Measurements from ENCODE around the gene TRAF6.
"Not testable (repeated sequence)": the region's sequence is repeated elsewhere in the genome, so short reads cannot be mapped to it uniquely, and the experiment has no call there.

Gene TRAF6

GRCh38 chr11:36534276-36534840, 24.3 kb upstream of the TRAF6 start:
- no peak for DNase-seq (ENCODE audit: low read depth)
- TF ChIP-seq CTCF (IDR thresholded peaks at IDR 0.05; ENCODE audit: low read depth, low read length, missing control alignments), result no peak
- H3K4me3 ChIP-seq (ENCODE audit: low read depth, low read length), result no peak overlapping the region

GRCh38 chr11:36532941-36533601, 23.0 kb upstream of the TRAF6 start:
- DNase-seq (ENCODE audit: low read depth), result no peak
- TF ChIP-seq CTCF (IDR thresholded peaks at IDR 0.05; ENCODE audit: low read depth, low read length, missing control alignments), result no peak
- H3K4me3 ChIP-seq (ENCODE audit: low read depth, low read length), result no peak overlapping the region

GRCh38 chr11:36530840-36531239, 20.8 kb upstream of the TRAF6 start:
- H3K4me3 ChIP-seq (ENCODE audit: low read depth, low read length), result no peak overlapping the region
- no peak for TF ChIP-seq CTCF (IDR thresholded peaks at IDR 0.05; ENCODE audit: low read depth, low read length, missing control alignments)
- no peak for DNase-seq (ENCODE audit: low read depth)

- no peak overlapping the region for H3K4me3 ChIP-seq (ENCODE audit: low read depth, low read length)
- no peak for TF ChIP-seq CTCF (IDR thresholded peaks at IDR 0.05; ENCODE audit: low read depth, low read length, missing control alignments)
- DNase-seq (ENCODE audit: low read depth), result no peak
These were observed 3.9 kb upstream of the TRAF6 start for GRCh38 chr11:36513965-36514364.

- H3K4me3 ChIP-seq (ENCODE audit: low read depth, low read length), result no peak overlapping the region
- no peak for TF ChIP-seq CTCF (IDR thresholded peaks at IDR 0.05; ENCODE audit: low read depth, low read length, missing control alignments)
- DNase-seq (ENCODE audit: low read depth), result no peak
These were observed 1.9 kb upstream of the TRAF6 start for GRCh38 chr11:36512016-36512415.

GRCh38 chr11:36511062-36511461, 990 bp upstream of the TRAF6 start:
- not testable (repeated sequence) for H3K4me3 ChIP-seq (ENCODE audit: low read depth, low read length)

GRCh38 chr11:36510594-36510942, 496 bp upstream of the TRAF6 start:
- H3K4me3 ChIP-seq (ENCODE audit: low read depth, low read length), result peak overlapping the region; percentile 94
- no peak for TF ChIP-seq CTCF (IDR thresholded peaks at IDR 0.05; ENCODE audit: low read depth, low read length, missing control alignments)
- no peak for DNase-seq (ENCODE audit: low read depth)

More at GRCh38 chr11:36511062-36511461, 990 bp upstream of the TRAF6 start:
- not testable (repeated sequence) for DNase-seq (ENCODE audit: low read depth)
